ENCODE results near the gene ARHGEF17.
A peak's percentile ranks its signal among the peaks of the same experiment; 100 is the strongest.

Gene ARHGEF17

GRCh38 chr11:73365352-73366264 lies 57.5 kb downstream of the ARHGEF17 start:
- no peak overlapping the region for H3K4me3 Mint-ChIP-seq
- ATAC-seq (replicated peaks): no peak
- no peaks in the 10 kb centered on the region for H3K9me3 Mint-ChIP-seq
- DNase-seq: no peak
- H3K36me3 Mint-ChIP-seq: peaks cover 47 to 64% of the 10 kb centered on the region in 2 donors
- peak overlapping the region; percentile 88 for H3K27ac Mint-ChIP-seq
- H3K27me3 Mint-ChIP-seq: no peaks in the 10 kb centered on the region
- peaks cover 46 to 74% of the 10 kb centered on the region in 2 donors for H3K4me1 Mint-ChIP-seq

- ATAC-seq (replicated peaks) (peak; percentile 44 to 52), DNase-seq (no peak)
- H3K4me3 Mint-ChIP-seq: no peak overlapping the region
- no peaks in the 10 kb centered on the region for H3K27me3 Mint-ChIP-seq
- H3K27ac Mint-ChIP-seq: peak overlapping the region; percentile 88
- peaks cover 46 to 80% of the 10 kb centered on the region in 2 donors for H3K4me1 Mint-ChIP-seq
- H3K36me3 Mint-ChIP-seq: peaks cover 42 to 59% of the 10 kb centered on the region in 2 donors
- H3K9me3 Mint-ChIP-seq: no peaks in the 10 kb centered on the region
Measured at GRCh38 chr11:73366265-73366610, 58.2 kb downstream of the ARHGEF17 start.

- Mint-ChIP-seq H3K27ac (no peak overlapping the region), H3K9me3 (no peaks in the 10 kb centered on the region), H3K4me1 (peaks cover 52 to 87% of the 10 kb centered on the region in 2 donors), H3K36me3 (peaks cover 36 to 55% of the 10 kb centered on the region in 2 donors), H3K4me3 (no peak overlapping the region), H3K27me3 (no peaks in the 10 kb centered on the region)
- no peak for DNase-seq
- ATAC-seq (replicated peaks): no peak
Measured at GRCh38 chr11:73366953-73367352, 58.9 kb downstream of the ARHGEF17 start.

GRCh38 chr11:73367482-73368024 lies 59.5 kb downstream of the ARHGEF17 start:
- no peaks in the 10 kb centered on the region for H3K27me3 Mint-ChIP-seq
- peaks cover 33 to 53% of the 10 kb centered on the region in 2 donors for H3K36me3 Mint-ChIP-seq
- peak overlapping the region; percentile 56 for H3K27ac Mint-ChIP-seq
- peaks cover 56 to 91% of the 10 kb centered on the region in 2 donors for H3K4me1 Mint-ChIP-seq
- DNase-seq (no peak), ATAC-seq (replicated peaks) (peak; percentile 18 to 30)
- no peaks in the 10 kb centered on the region for H3K9me3 Mint-ChIP-seq
- peak overlapping the region in 1 of 2 donors; percentile 19 for H3K4me3 Mint-ChIP-seq

GRCh38 chr11:73372375-73372993 lies 64.4 kb downstream of the ARHGEF17 start:
- H3K4me3 Mint-ChIP-seq: no peak overlapping the region
- H3K9me3 Mint-ChIP-seq: no peaks in the 10 kb centered on the region

GRCh38 chr11:73374151-73374550 lies 66.1 kb downstream of the ARHGEF17 start:
- Mint-ChIP-seq H3K4me3 (no peak overlapping the region), H3K27ac (no peak overlapping the region), H3K4me1 (peaks cover 44 to 65% of the 10 kb centered on the region in 2 donors), H3K27me3 (no peaks in the 10 kb centered on the region), H3K36me3 (peaks cover 17 to 24% of the 10 kb centered on the region in 2 donors), H3K9me3 (no peaks in the 10 kb centered on the region)
- DNase-seq (no peak), ATAC-seq (replicated peaks) (no peak)

More at GRCh38 chr11:73372375-73372993, 64.4 kb downstream of the ARHGEF17 start:
- Mint-ChIP-seq H3K27ac (peak overlapping the region; percentile 84), H3K27me3 (no peaks in the 10 kb centered on the region), H3K36me3 (peaks cover 13 to 19% of the 10 kb centered on the region in 2 donors), H3K4me1 (peaks cover 45 to 61% of the 10 kb centered on the region in 2 donors)
- peak in 1 of 2 donors; percentile 7 for ATAC-seq (replicated peaks)
- DNase-seq: no peak

GRCh38 chr11:73375830-73376159 lies 67.7 kb downstream of the ARHGEF17 start:
- Mint-ChIP-seq H3K27ac (peak overlapping the region; percentile 98), H3K36me3 (peaks cover 29 to 34% of the 10 kb centered on the region in 2 donors), H3K4me3 (peak overlapping the region; percentile 94 to 96), H3K4me1 (peaks cover 61 to 70% of the 10 kb centered on the region in 2 donors), H3K27me3 (no peaks in the 10 kb centered on the region), H3K9me3 (no peaks in the 10 kb centered on the region)
- DNase-seq: no peak
- ATAC-seq (replicated peaks): no peak

- H3K4me1 Mint-ChIP-seq: peaks cover 65 to 70% of the 10 kb centered on the region in 2 donors
Measured at GRCh38 chr11:73376160-73376802, 68.2 kb downstream of the ARHGEF17 start, which contains the start of gene RELT. Gene RELT, plus strand, starts transcription at chr11:73376399. Its CDS starts 12,738 bp downstream, at chr11:73389137.

GRCh38 chr11:73376803-73377629 lies 68.9 kb downstream of the ARHGEF17 start:
- Mint-ChIP-seq H3K4me3 (peak overlapping the region; percentile 94 to 96), H3K36me3 (peaks cover 32 to 39% of the 10 kb centered on the region in 2 donors), H3K4me1 (peaks cover 65 to 70% of the 10 kb centered on the region in 2 donors), H3K9me3 (no peaks in the 10 kb centered on the region), H3K27ac (peak overlapping the region; percentile 98), H3K27me3 (no peaks in the 10 kb centered on the region)
- peak; percentile 45 to 56 for ATAC-seq (replicated peaks)
- peak; percentile 57 for DNase-seq

More at GRCh38 chr11:73376160-73376802, 68.2 kb downstream of the ARHGEF17 start, which contains the start of gene RELT:
- no peaks in the 10 kb centered on the region for H3K27me3 Mint-ChIP-seq
- peak; percentile 93 for DNase-seq
- ATAC-seq (replicated peaks): peak; percentile 79 to 82
- peak within 1 kb of the TSS; percentile 98 for H3K27ac Mint-ChIP-seq
- H3K4me3 Mint-ChIP-seq: peak within 1 kb of the TSS; percentile 94 to 96
- H3K9me3 Mint-ChIP-seq: no peaks in the 10 kb centered on the region
- peaks cover 32 to 38% of the 10 kb centered on the region in 2 donors for H3K36me3 Mint-ChIP-seq

- no peak for ATAC-seq (replicated peaks)
- no peaks in the 10 kb centered on the region for H3K27me3 Mint-ChIP-seq
- H3K36me3 Mint-ChIP-seq: peaks cover 38 to 48% of the 10 kb centered on the region in 2 donors
- no peak for DNase-seq
- H3K27ac Mint-ChIP-seq: peak overlapping the region; percentile 98
- H3K4me1 Mint-ChIP-seq: peaks cover 76 to 80% of the 10 kb centered on the region in 2 donors
- peak overlapping the region; percentile 94 to 96 for H3K4me3 Mint-ChIP-seq
- H3K9me3 Mint-ChIP-seq: no peaks in the 10 kb centered on the region
Measured at GRCh38 chr11:73379189-73379880, 71.3 kb downstream of the ARHGEF17 start.

GRCh38 chr11:73380331-73380730 lies 72.3 kb downstream of the ARHGEF17 start:
- Mint-ChIP-seq H3K4me1 (peaks cover 82 to 85% of the 10 kb centered on the region in 2 donors), H3K27me3 (no peaks in the 10 kb centered on the region), H3K9me3 (no peaks in the 10 kb centered on the region), H3K27ac (peak overlapping the region; percentile 98), H3K4me3 (peak overlapping the region; percentile 94 to 96), H3K36me3 (peaks cover 38 to 57% of the 10 kb centered on the region in 2 donors)
- ATAC-seq (replicated peaks) (no peak), DNase-seq (no peak)

GRCh38 chr11:73380897-73381410 lies 72.9 kb downstream of the ARHGEF17 start:
- Mint-ChIP-seq H3K9me3 (no peaks in the 10 kb centered on the region), H3K36me3 (peaks cover 40 to 62% of the 10 kb centered on the region in 2 donors), H3K4me1 (peaks cover 82 to 85% of the 10 kb centered on the region in 2 donors), H3K27me3 (no peaks in the 10 kb centered on the region), H3K27ac (peak overlapping the region; percentile 98), H3K4me3 (peak overlapping the region; percentile 94 to 96)
- DNase-seq (no peak), ATAC-seq (replicated peaks) (no peak)
